ENCODE results near the gene ANKHD1. TPM values are rescaled to one million over a fixed set of nuclear protein-coding genes. Genes with fewer than 3 reads are reported as not detected.
A peak's percentile ranks its signal among the peaks of the same experiment; 100 is the strongest.

Gene ANKHD1
- total and polyA plus RNA-seq, 12 donors, result 26.6 to 77.9 (median 67.5) TPM

GRCh38 chr5:140587495-140587894 lies 185.9 kb downstream of the ANKHD1 start:
- 100% methylated on average over 1 of the region's 1 CpG for WGBS, 2 donors
- peaks cover 0 to 12% (median 0%) of the 10 kb centered on the region in 11 donors for H3K9me3 ChIP-seq
- ATAC-seq (no peak), DNase-seq (no peak)
- peak overlapping the region in 2 of 10 donors; percentile 77 to 86 for H3K27ac ChIP-seq
- no peaks in the 10 kb centered on the region for H3K27me3 ChIP-seq
- no peaks in the 10 kb centered on the region for H3K36me3 ChIP-seq
- H3K4me3 ChIP-seq, result no peak overlapping the region
- TF ChIP-seq CTCF (IDR thresholded peaks at IDR 0.05), result no peak
- intact Hi-C loops (cut with DNase I), result no loop called here
- peaks cover 0 to 38% (median 9%) of the 10 kb centered on the region in 9 donors for H3K4me1 ChIP-seq

- H3K4me1 ChIP-seq, result peaks cover 0 to 38% (median 9%) of the 10 kb centered on the region in 9 donors
- intact Hi-C loops (cut with DNase I), result no loop called here
- no peak for TF ChIP-seq CTCF (IDR thresholded peaks at IDR 0.05)
- H3K27me3 ChIP-seq, result no peaks in the 10 kb centered on the region
- peaks cover 0 to 3% (median 0%) of the 10 kb centered on the region in 11 donors for H3K9me3 ChIP-seq
- ATAC-seq (peak in 6 of 8 donors; percentile 56 to 66 (median 64)), DNase-seq (no peak)
- 29 to 43% methylated on average over 5 of the region's 5 CpGs for WGBS, 2 donors
- peak overlapping the region in 8 of 10 donors; percentile 11 to 86 (median 34) for H3K27ac ChIP-seq
- H3K4me3 ChIP-seq, result no peak overlapping the region
- H3K36me3 ChIP-seq, result no peaks in the 10 kb centered on the region
Observed at GRCh38 chr5:140588311-140589070, 186.9 kb downstream of the ANKHD1 start.

Small RNA genes within 50 kb of the gene (microRNA-seq; reads per million reads assigned to microRNA genes)
- 0 reads per million in 2 donors for gene MIR6831

Other genes starting within 250 kb of the ANKHD1 start
- gene CYSTM1, start 226.6 kb upstream of the ANKHD1 start, total RNA-seq, result 100 to 1,000 TPM in 3 of 10 donors, 10 to 100 TPM in 7; 55.2 to 114 (median 95.3) TPM
- 100 to 1,000 TPM in 1 of 2 donors, 10 to 100 TPM in 1; 45.0 to 217 TPM for gene CYSTM1, start 226.6 kb upstream of the ANKHD1 start, polyA plus RNA-seq
- 10 to 100 TPM; 56.8 to 94.0 (median 77.0) TPM for gene PFDN1, start 98.7 kb upstream of the ANKHD1 start, total RNA-seq
- 100 to 1,000 TPM in 1 of 2 donors, 10 to 100 TPM in 1; 95.1 to 100 TPM for gene PFDN1, start 98.7 kb upstream of the ANKHD1 start, polyA plus RNA-seq
- gene HBEGF, start 55.2 kb upstream of the ANKHD1 start, total RNA-seq, result 100 to 1,000 TPM in 2 of 10 donors, 10 to 100 TPM in 8; 18.5 to 121 (median 33.3) TPM
- gene HBEGF, start 55.2 kb upstream of the ANKHD1 start, polyA plus RNA-seq, result 10 to 100 TPM; 14.6 to 33.5 TPM
- gene SLC4A9, start 41.6 kb upstream of the ANKHD1 start, total RNA-seq, result under 1 TPM in 2 of 10 donors, not detected in 8; 0.10 to 0.34 TPM
- gene SLC4A9, start 41.6 kb upstream of the ANKHD1 start, polyA plus RNA-seq, result under 1 TPM; 0.01 to 0.29 TPM
- gene EIF4EBP3, start 145.8 kb downstream of the ANKHD1 start, total RNA-seq, result 10 to 100 TPM in 9 of 10 donors, 1 to 10 TPM in 1; 9.2 to 36.5 (median 21.5) TPM
- 10 to 100 TPM; 14.3 to 46.1 TPM for gene EIF4EBP3, start 145.8 kb downstream of the ANKHD1 start, polyA plus RNA-seq
- gene SRA1, start 155.6 kb downstream of the ANKHD1 start, total RNA-seq, result 10 to 100 TPM; 22.7 to 42.2 (median 32.5) TPM
- 10 to 100 TPM; 29.8 to 35.8 TPM for gene SRA1, start 155.6 kb downstream of the ANKHD1 start, polyA plus RNA-seq
- 10 to 100 TPM in 9 of 10 donors, 1 to 10 TPM in 1; 8.0 to 18.7 (median 13.3) TPM for gene APBB3, start 162.8 kb downstream of the ANKHD1 start, total RNA-seq
- gene APBB3, start 162.8 kb downstream of the ANKHD1 start, polyA plus RNA-seq, result 10 to 100 TPM in 1 of 2 donors, 1 to 10 TPM in 1; 6.9 to 31.3 TPM
- gene SLC35A4, start 163.0 kb downstream of the ANKHD1 start, total RNA-seq, result 100 to 1,000 TPM in 1 of 10 donors, 10 to 100 TPM in 9; 69.7 to 105 (median 80.6) TPM
- gene SLC35A4, start 163.0 kb downstream of the ANKHD1 start, polyA plus RNA-seq, result 10 to 100 TPM; 33.9 to 58.0 TPM
- gene CD14, start 231.3 kb downstream of the ANKHD1 start, total RNA-seq, result 100 to 1,000 TPM in 1 of 10 donors, 10 to 100 TPM in 9; 10.8 to 137 (median 20.3) TPM
- gene CD14, start 231.3 kb downstream of the ANKHD1 start, polyA plus RNA-seq, result 10 to 100 TPM; 14.0 to 30.1 TPM
- 1 to 10 TPM; 1.6 to 5.2 (median 3.2) TPM for gene TMCO6, start 237.6 kb downstream of the ANKHD1 start, total RNA-seq
- gene TMCO6, start 237.6 kb downstream of the ANKHD1 start, polyA plus RNA-seq, result 1 to 10 TPM; 6.2 to 7.9 TPM
- 100 to 1,000 TPM in 9 of 10 donors, 10 to 100 TPM in 1; 96.8 to 150 (median 119) TPM for gene NDUFA2, start 245.8 kb downstream of the ANKHD1 start, total RNA-seq
- 100 to 1,000 TPM; 291 to 569 TPM for gene NDUFA2, start 245.8 kb downstream of the ANKHD1 start, polyA plus RNA-seq
- 10 to 100 TPM; 67.5 to 88.5 (median 74.3) TPM for gene IK, start 246.0 kb downstream of the ANKHD1 start, total RNA-seq
- gene IK, start 246.0 kb downstream of the ANKHD1 start, polyA plus RNA-seq, result 10 to 100 TPM; 43.0 to 77.7 TPM